ENCODE results near the gene ANKRD49.
A peak's percentile ranks its signal among the peaks of the same experiment; 100 is the strongest.

The ANKRD49 gene

GRCh38 chr11:94536386-94536785, 42.6 kb downstream of the ANKRD49 start:
- no peak overlapping the region for H2BK5ac ChIP-seq (ENCODE audit: low read depth, low read length, poor library complexity)
- no peak overlapping the region for H2BK12ac ChIP-seq (ENCODE audit: low read length)
- H4K12ac ChIP-seq (ENCODE audit: low read depth, low read length): no peak overlapping the region
- no peaks in the 10 kb centered on the region for H3K4me1 ChIP-seq (ENCODE audit: control insufficient read depth in 1 of 2, insufficient read depth in 2 of 2, low read length in 2 of 2)
- H3K23ac ChIP-seq (ENCODE audit: low read length): no peak overlapping the region
- no peaks in the 10 kb centered on the region for H3K36me3 ChIP-seq (ENCODE audit: control insufficient read depth in 1 of 2, insufficient read depth in 2 of 2, low read length in 2 of 2)
- no peak overlapping the region for H3K9ac ChIP-seq (ENCODE audit: low read length)
- DNase-seq: no peak
- no peak overlapping the region for H3K4me2 ChIP-seq (ENCODE audit: low read length)
- H4K91ac ChIP-seq (ENCODE audit: low read depth, low read length): no peak overlapping the region
- H3K4ac ChIP-seq (ENCODE audit: low read depth, low read length): no peak overlapping the region
- no peak overlapping the region for H3K18ac ChIP-seq (ENCODE audit: low read length)
- H4K8ac ChIP-seq (ENCODE audit: low read depth, low read length): no peak overlapping the region
- H3K79me1 ChIP-seq (ENCODE audit: low read length): no peaks in the 10 kb centered on the region
- H3K27ac ChIP-seq (ENCODE audit: low read depth, low read length): no peak overlapping the region
- H3K14ac ChIP-seq (ENCODE audit: low read length): no peak overlapping the region
- H3K9me3 ChIP-seq (ENCODE audit: insufficient read depth, low read depth, low read length): no peaks in the 10 kb centered on the region
- H3K27me3 ChIP-seq (ENCODE audit: insufficient read depth, low read length): no peaks in the 10 kb centered on the region
- no peaks in the 10 kb centered on the region for H3K79me2 ChIP-seq (ENCODE audit: control insufficient read depth, insufficient read depth, low read length, poor library complexity)
- no peak overlapping the region for H3K4me3 ChIP-seq (ENCODE audit: low read depth, low read length)
- no peak overlapping the region for H2AK5ac ChIP-seq (ENCODE audit: low read length)
- H2BK120ac ChIP-seq (ENCODE audit: insufficient read depth, low read length, poor library complexity): no peak overlapping the region
- H2AFZ ChIP-seq (ENCODE audit: insufficient read depth, low read length, poor library complexity): no peak overlapping the region

DNA sequence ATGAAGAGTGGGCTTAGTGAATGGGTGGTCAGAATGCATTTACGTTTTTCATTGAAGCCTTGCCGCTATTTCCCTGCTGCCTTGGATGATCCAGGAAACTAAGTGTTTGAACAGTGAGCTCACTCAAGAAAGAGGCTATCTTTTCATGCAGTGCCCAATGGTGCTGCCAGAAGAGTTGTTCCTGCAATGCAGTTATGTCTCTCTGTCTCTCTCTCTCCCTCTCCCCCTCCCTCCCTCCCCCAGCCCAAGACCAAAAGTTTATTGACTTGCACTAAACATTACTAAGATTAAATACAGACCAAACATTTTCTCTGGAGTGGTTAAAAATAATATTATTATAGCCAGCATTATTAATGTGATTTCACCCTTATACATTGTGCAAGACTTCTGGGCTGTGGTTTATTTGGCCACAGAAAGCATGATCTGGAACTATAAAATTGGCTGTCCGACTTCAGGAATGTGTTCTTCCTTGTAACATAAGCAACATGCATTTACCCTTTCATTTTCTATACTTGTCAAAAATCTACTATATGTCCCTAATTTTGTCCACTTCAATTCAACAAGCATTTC, 43.3 kb downstream of the ANKRD49 start:
- H4K12ac ChIP-seq (ENCODE audit: low read depth, low read length): no peak overlapping the region
- no peak overlapping the region for H3K4me2 ChIP-seq (ENCODE audit: low read length)
- H4K8ac ChIP-seq (ENCODE audit: low read depth, low read length): no peak overlapping the region
- no peaks in the 10 kb centered on the region for H3K27me3 ChIP-seq (ENCODE audit: insufficient read depth, low read length)
- H4K91ac ChIP-seq (ENCODE audit: low read depth, low read length): no peak overlapping the region
- H2AK5ac ChIP-seq (ENCODE audit: low read length): no peak overlapping the region
- no peak overlapping the region for H3K18ac ChIP-seq (ENCODE audit: low read length)
- H3K4me3 ChIP-seq (ENCODE audit: low read depth, low read length): no peak overlapping the region
- no peaks in the 10 kb centered on the region for H3K36me3 ChIP-seq (ENCODE audit: control insufficient read depth in 1 of 2, insufficient read depth in 2 of 2, low read length in 2 of 2)
- H3K14ac ChIP-seq (ENCODE audit: low read length): no peak overlapping the region
- H3K4me1 ChIP-seq (ENCODE audit: control insufficient read depth in 1 of 2, insufficient read depth in 2 of 2, low read length in 2 of 2): no peaks in the 10 kb centered on the region
- DNase-seq: no peak
- H3K27ac ChIP-seq (ENCODE audit: low read depth, low read length): no peak overlapping the region
- H3K79me2 ChIP-seq (ENCODE audit: control insufficient read depth, insufficient read depth, low read length, poor library complexity): no peaks in the 10 kb centered on the region
- H2AFZ ChIP-seq (ENCODE audit: insufficient read depth, low read length, poor library complexity): no peak overlapping the region
- no peak overlapping the region for H2BK12ac ChIP-seq (ENCODE audit: low read length)
- H3K23ac ChIP-seq (ENCODE audit: low read length): no peak overlapping the region
- H2BK5ac ChIP-seq (ENCODE audit: low read depth, low read length, poor library complexity): no peak overlapping the region
- no peak overlapping the region for H2BK120ac ChIP-seq (ENCODE audit: insufficient read depth, low read length, poor library complexity)
- WGBS (ENCODE audit: extremely low coverage, insufficient coverage, insufficient read length): no CpG with 5 or more reads among the region's 3 CpGs
- no peak overlapping the region for H3K9ac ChIP-seq (ENCODE audit: low read length)
- no peak overlapping the region for H3K4ac ChIP-seq (ENCODE audit: low read depth, low read length)
- no peaks in the 10 kb centered on the region for H3K79me1 ChIP-seq (ENCODE audit: low read length)
- H3K9me3 ChIP-seq (ENCODE audit: insufficient read depth, low read depth, low read length): no peaks in the 10 kb centered on the region

- H3K14ac ChIP-seq (ENCODE audit: low read length): no peak overlapping the region
- no peak overlapping the region for H2AFZ ChIP-seq (ENCODE audit: insufficient read depth, low read length, poor library complexity)
- no peaks in the 10 kb centered on the region for H3K36me3 ChIP-seq (ENCODE audit: control insufficient read depth in 1 of 2, insufficient read depth in 2 of 2, low read length in 2 of 2)
- H3K9ac ChIP-seq (ENCODE audit: low read length): no peak overlapping the region
- DNase-seq: no peak
- H4K12ac ChIP-seq (ENCODE audit: low read depth, low read length): no peak overlapping the region
- no peak overlapping the region for H3K4me2 ChIP-seq (ENCODE audit: low read length)
- H2BK12ac ChIP-seq (ENCODE audit: low read length): no peak overlapping the region
- no CpG with 5 or more reads among the region's 1 CpG for WGBS (ENCODE audit: extremely low coverage, insufficient coverage, insufficient read length)
- H4K8ac ChIP-seq (ENCODE audit: low read depth, low read length): no peak overlapping the region
- no peaks in the 10 kb centered on the region for H3K9me3 ChIP-seq (ENCODE audit: insufficient read depth, low read depth, low read length)
- no peak overlapping the region for H3K23ac ChIP-seq (ENCODE audit: low read length)
- H2BK5ac ChIP-seq (ENCODE audit: low read depth, low read length, poor library complexity): no peak overlapping the region
- no peak overlapping the region for H3K4ac ChIP-seq (ENCODE audit: low read depth, low read length)
- H3K4me3 ChIP-seq (ENCODE audit: low read depth, low read length): no peak overlapping the region
- H3K79me1 ChIP-seq (ENCODE audit: low read length): peaks cover 10% of the 10 kb centered on the region
- H3K79me2 ChIP-seq (ENCODE audit: control insufficient read depth, insufficient read depth, low read length, poor library complexity): peaks cover 7% of the 10 kb centered on the region
- no peak overlapping the region for H3K18ac ChIP-seq (ENCODE audit: low read length)
- H2BK120ac ChIP-seq (ENCODE audit: insufficient read depth, low read length, poor library complexity): no peak overlapping the region
- H3K4me1 ChIP-seq (ENCODE audit: control insufficient read depth in 1 of 2, insufficient read depth in 2 of 2, low read length in 2 of 2): peaks cover 0 to 4% of the 10 kb centered on the region in 2 experiments
- H3K27ac ChIP-seq (ENCODE audit: low read depth, low read length): no peak overlapping the region
- H4K91ac ChIP-seq (ENCODE audit: low read depth, low read length): no peak overlapping the region
- H3K27me3 ChIP-seq (ENCODE audit: insufficient read depth, low read length): no peaks in the 10 kb centered on the region
- H2AK5ac ChIP-seq (ENCODE audit: low read length): no peak overlapping the region
These were observed 45.6 kb downstream of the ANKRD49 start for GRCh38 chr11:94539420-94539819.

DNA sequence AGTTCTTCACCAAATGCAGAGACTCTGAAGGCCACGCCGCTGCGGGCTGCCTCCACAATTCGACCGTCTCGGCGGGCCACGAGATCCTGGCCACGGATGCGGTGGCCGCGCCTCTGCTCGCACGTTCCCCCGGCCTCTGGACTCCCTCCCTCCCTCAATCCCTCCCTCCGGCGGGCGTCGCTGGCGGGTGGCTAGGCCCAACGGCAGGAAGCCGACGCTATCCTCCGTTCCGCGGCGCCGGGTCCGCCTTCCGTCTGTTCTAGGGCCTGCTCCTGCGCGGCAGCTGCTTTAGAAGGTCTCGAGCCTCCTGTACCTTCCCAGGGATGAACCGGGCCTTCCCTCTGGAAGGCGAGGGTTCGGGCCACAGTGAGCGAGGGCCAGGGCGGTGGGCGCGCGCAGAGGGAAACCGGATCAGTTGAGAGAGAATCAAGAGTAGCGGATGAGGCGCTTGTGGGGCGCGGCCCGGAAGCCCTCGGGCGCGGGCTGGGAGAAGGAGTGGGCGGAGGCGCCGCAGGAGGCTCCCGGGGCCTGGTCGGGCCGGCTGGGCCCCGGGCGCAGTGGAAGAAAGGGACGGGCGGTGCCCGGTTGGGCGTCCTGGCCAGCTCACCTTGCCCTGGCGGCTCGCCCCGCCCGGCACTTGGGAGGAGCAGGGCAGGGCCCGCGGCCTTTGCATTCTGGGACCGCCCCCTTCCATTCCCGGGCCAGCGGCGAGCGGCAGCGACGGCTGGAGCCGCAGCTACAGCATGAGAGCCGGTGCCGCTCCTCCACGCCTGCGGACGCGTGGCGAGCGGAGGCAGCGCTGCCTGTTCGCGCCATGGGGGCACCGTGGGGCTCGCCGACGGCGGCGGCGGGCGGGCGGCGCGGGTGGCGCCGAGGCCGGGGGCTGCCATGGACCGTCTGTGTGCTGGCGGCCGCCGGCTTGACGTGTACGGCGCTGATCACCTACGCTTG, 50.2 kb downstream of the ANKRD49 start, which contains the start of gene FUT4:
Gene FUT4, plus strand, starts transcription at position 227 of the 951 bp plus-strand sequence. Its CDS starts 213 bp downstream, at position 440.
- no CpG with 5 or more reads among the region's 109 CpGs for WGBS (ENCODE audit: extremely low coverage, insufficient coverage, insufficient read length)
- Histone ChIP-seq H3K27me3 (ENCODE audit: insufficient read depth, low read length) (no peaks in the 10 kb centered on the region), H3K79me2 (ENCODE audit: control insufficient read depth, insufficient read depth, low read length, poor library complexity) (peaks cover 18% of the 10 kb centered on the region), H3K9ac (ENCODE audit: low read length) (peak within 1 kb of the TSS; percentile 85), H4K91ac (ENCODE audit: low read depth, low read length) (peak within 1 kb of the TSS; percentile 92), H3K14ac (ENCODE audit: low read length) (peak within 1 kb of the TSS; percentile 91), H3K18ac (ENCODE audit: low read length) (peak within 1 kb of the TSS; percentile 76), H2AK5ac (ENCODE audit: low read length) (peak within 1 kb of the TSS; percentile 25), H2BK5ac (ENCODE audit: low read depth, low read length, poor library complexity) (peak within 1 kb of the TSS; percentile 73), H4K12ac (ENCODE audit: low read depth, low read length) (peak within 1 kb of the TSS; percentile 94), H3K4me2 (ENCODE audit: low read length) (peak within 1 kb of the TSS; percentile 89), H3K9me3 (ENCODE audit: insufficient read depth, low read depth, low read length) (no peaks in the 10 kb centered on the region), H3K23ac (ENCODE audit: low read length) (no peak within 1 kb of the TSS), H2BK120ac (ENCODE audit: insufficient read depth, low read length, poor library complexity) (peak within 1 kb of the TSS; percentile 56), H3K27ac (ENCODE audit: low read depth, low read length) (peak within 1 kb of the TSS; percentile 95), H3K36me3 (ENCODE audit: control insufficient read depth in 1 of 2, insufficient read depth in 2 of 2, low read length in 2 of 2) (no peaks in the 10 kb centered on the region), H2BK12ac (ENCODE audit: low read length) (peak within 1 kb of the TSS; percentile 82), H3K4me3 (ENCODE audit: low read depth, low read length) (peak within 1 kb of the TSS; percentile 84), H2AFZ (ENCODE audit: insufficient read depth, low read length, poor library complexity) (peak within 1 kb of the TSS; percentile 84), H3K4ac (ENCODE audit: low read depth, low read length) (peak within 1 kb of the TSS; percentile 71), H3K4me1 (ENCODE audit: control insufficient read depth in 1 of 2, insufficient read depth in 2 of 2, low read length in 2 of 2) (peaks cover 11 to 18% of the 10 kb centered on the region in 2 experiments), H4K8ac (ENCODE audit: low read depth, low read length) (peak within 1 kb of the TSS; percentile 88), H3K79me1 (ENCODE audit: low read length) (peaks cover 17% of the 10 kb centered on the region)
- DNase-seq: peak; percentile 88 to 93
